Mucosa of gallbladder (tissue), 1 donor: ENCODE results near the gene AIFM1. TPM values are rescaled to one million over a fixed set of nuclear protein-coding genes. Genes with fewer than 3 reads are reported as not detected.

Experiments used
- DNase-seq: peaks from one replicate; pipeline ENCODE4 v3.0.0-alpha.2; 2020; ENCODE audit warnings: low spot score
- total RNA-seq: library from RNA; stranded (reverse); gene quantifications from one replicate; pipeline ENCODE4 v1.2.1, GENCODE V29; 2021
- donor health status: DM: no; HTN: no; CAD: no.

AIFM1 gene
- total RNA-seq: 41.3 TPM

DNA sequence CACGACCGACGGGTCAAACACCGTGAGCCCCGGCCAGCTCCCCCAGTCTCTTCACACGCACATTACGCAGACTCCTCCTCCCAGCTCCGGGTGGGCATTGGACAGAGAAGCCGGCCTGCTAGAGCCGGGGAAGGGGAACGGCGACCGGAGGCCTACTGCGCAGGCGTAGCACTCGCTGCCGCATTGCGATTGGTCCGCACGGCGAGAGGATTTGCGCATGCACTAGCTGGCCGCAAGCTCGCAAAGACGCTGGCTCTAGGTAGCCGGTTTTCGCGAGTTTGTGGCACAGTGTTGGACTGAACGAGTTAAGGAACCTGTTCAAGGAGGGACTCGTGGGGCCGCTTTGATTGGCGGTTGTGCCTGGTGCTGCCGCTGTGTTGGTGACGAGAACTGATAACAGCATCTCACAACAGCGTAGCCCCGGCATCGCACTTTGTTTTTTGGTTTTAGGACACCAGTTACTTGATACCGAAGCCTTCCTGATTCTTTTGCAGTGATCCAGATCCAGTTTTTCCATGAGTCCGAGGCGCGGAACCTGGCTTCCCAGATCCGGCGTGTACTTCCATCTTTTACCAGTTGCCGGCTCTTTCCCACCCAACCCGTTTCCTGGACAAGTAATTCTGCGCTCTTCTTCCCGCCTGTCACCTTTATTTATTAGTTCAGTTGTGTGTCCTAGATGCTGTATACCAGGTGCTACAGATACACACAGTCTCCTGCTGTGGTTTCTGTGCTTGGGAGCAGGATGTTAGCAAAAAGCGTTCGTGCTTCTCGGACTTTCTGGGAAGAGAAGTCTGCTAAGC lies at the start of gene AIFM1:
Gene AIFM1 (minus strand): TSS at position 139 of the 800 bp plus-strand sequence. CDS start 185 bp downstream, outside the sequence.
- peak; percentile 92 for DNase-seq

DNA sequence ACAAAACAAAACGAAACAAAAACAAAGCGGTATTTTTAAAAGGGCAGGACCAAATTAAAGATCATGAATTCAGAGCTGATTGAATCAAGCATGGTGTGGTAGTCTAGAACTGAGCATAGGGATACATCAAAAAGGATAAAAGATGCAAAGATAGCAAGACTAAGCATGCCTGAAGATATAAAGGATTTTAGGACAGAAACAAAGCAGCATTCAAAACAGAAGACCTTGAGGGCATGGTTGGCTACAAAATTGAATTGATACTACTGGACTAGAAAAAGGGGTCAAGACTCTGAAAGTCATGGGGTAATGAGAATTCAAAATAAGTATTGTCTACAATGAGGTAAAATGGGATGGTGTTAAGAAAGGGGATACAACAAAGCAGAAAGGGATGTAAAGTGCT lies 47.7 kb upstream of the AIFM1 start:
- no peak for DNase-seq

DNA sequence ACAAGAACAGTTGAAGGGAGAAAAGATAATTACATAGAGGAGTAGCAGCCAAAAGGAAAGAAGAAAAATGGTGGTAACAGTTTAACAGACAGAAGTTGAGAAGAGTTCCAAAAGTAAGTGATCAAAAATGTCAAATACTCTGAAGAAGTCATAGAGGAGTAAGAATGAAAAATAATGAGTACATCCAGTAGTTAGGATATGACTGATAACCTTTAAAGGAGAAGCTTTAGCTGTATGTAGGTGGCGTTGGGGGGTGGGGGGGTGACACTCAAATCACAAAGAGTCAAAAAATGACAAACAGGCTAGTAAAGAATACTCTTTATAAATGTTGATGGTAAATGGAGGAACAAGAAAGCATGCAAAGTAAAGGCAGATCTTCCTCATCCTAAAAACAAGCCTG lies 46.7 kb upstream of the AIFM1 start:
- DNase-seq: no peak

DNA sequence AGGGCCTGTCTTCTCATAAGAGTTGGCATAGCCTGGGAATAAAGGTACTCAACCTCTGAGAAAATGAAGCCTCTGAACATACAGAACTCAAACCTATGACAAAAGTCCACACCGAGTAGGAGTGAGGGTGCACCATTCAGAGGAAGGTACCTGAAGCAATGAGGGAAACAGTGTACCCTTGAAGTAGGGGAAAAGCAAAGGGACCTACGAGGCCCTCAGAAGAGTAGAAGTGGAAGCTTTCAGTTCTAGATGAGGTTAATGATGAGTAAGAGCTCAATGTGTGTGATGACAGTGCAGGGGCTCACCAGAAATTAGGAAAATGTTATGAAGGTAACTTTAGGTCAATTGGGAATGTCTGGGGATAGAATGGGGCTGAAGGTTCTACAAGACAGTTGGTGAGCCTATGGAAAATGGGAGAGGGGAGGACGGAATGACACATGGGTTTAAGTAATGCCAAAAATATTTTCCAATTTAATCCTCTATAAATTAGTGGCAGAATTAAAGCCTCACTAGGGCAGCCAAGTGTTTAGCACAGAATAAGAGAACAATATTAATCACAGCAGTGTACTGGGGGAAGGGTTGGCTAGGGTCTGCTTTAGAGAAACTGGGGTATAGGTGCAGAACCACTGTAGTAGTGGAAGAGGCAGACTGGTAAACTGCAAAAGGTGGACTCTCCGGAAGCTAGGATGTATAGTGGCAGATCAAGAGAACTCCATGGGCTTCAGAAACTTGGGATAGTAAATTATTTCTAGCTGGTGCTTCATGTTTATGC lies 46.0 kb upstream of the AIFM1 start:
- DNase-seq: no peak

- DNase-seq: no peak
Observed at GRCh38 chrX:130204647-130205046, 39.0 kb upstream of the AIFM1 start.

GRCh38 chrX:130197464-130197863 lies 31.8 kb upstream of the AIFM1 start:
- DNase-seq: no peak

DNA sequence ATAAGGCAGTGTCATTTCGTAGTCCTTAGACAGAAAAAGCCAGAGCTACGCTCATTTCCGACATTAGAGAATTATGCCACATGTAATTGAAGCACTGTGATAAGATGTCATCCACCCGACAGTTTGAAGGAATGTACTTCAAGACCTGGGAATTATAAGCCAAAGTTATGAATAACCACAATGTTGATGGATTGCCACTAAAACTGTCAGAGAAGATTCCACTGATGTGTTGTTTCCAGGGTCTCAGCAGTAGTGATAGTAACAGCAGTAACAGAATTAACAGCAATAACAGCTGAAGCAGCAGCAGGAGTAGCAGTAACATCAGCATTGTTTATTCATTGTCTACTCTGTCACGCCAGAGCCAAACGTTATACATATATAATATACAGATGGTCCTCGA lies 30.8 kb upstream of the AIFM1 start:
- no peak for DNase-seq

GRCh38 chrX:130190801-130191200 lies 25.2 kb upstream of the AIFM1 start:
- no peak for DNase-seq

DNA sequence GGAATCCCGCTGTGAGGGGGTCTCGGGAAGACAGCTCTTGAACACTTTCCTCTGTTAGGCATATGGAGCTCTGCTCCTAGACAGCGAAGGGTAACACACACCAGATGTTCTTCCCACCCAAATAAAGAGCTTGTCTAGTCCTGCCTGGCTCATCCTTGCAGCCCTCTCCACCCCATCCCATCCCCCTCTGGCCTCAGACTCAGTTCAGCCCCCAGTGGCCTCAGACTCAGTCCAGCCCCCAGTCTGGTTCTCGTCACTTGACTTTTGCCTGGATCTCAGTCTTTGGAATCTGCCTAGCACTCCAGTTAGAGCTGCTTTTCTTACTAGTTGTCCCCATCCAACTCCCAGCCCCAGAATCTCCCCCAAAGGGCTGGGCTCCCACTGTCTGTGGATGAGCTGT lies 21.0 kb upstream of the AIFM1 start:
- no peak for DNase-seq

DNA sequence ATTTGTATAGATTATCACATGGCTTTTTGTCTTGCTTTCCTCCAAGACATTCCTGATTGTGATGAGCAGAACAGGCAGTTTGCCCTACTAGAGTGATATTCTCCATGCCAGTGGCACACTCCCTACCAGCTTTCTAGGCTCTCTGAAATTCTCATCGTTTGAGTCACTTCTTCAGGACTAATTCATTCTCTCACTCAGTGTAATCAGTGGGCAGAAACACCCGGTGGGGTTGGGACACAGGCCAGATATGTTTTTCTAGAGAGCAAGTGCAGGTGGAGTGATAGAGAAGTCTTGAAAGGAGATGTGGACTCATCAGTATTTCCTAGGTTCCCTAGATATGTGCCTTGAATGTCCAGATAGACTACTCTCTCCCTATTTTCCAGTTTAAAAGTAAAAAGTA lies 19.2 kb upstream of the AIFM1 start:
- DNase-seq: no peak

- DNase-seq: no peak
Observed at GRCh38 chrX:130184168-130184567, 18.5 kb upstream of the AIFM1 start.

- DNase-seq: no peak
Observed at GRCh38 chrX:130179579-130180215, 14.1 kb upstream of the AIFM1 start.

DNA sequence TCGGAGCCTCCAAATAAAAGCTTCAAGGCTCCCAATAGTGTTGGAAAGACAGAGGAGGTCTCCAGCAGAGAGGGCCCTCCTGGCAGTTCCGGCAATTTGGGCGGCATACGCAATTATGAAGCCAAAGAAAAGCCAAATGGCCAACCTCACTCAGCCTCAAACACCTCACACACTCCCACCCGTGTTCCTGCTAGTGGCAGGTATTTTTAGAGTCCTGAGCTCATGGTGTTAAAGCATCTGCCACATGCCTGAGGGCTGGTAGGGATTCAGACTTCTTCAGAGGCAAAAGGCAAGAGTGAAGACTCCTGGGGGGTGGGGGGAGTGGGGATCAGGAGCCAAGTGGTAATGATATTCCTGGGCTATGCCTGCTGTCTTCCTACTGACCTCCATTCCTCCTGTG lies 13.5 kb upstream of the AIFM1 start:
- no peak for DNase-seq

DNA sequence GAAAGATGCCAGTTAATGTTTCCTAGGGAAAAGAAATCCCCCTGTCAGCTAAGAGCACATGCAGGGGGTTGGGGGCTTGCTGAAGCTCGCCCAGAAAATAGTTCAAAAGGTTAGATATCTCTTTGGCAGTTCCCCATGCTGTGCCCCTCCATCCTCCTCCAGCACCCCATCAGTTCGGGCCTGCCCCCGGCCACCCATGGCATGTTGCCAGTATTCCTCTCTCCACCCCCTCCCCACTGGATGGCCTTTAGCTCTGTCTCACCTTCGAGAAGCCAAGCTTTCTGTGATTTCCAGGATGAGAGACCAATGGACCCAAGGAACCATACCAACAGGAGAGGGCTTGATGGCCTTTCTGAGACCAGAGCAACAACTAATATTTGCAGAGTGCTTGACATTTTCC lies 11.3 kb upstream of the AIFM1 start:
- DNase-seq: no peak

DNA sequence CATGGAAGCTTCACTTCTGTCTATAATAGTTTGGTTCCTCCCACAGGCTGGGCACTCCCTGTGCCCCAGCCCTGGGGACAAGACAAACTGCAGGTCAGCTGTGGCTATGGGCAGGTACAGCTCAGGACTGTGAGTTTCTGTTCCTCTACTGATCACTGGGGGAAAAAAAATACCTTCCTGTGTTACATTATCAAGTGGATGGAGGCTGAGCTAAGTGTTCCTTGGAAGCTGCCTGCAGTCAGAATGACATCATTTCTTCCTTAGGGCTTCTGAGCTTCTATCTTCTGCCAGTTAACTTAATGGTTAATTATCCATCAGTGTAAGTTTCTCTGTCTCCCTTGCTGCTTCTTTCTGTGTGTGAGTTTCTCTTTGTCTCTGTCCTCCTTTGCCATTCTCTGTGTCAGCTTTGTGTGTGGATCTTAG lies 10.7 kb upstream of the AIFM1 start:
- DNase-seq: no peak

- DNase-seq: no peak
Observed at GRCh38 chrX:130174937-130175336, 9.3 kb upstream of the AIFM1 start.

DNA sequence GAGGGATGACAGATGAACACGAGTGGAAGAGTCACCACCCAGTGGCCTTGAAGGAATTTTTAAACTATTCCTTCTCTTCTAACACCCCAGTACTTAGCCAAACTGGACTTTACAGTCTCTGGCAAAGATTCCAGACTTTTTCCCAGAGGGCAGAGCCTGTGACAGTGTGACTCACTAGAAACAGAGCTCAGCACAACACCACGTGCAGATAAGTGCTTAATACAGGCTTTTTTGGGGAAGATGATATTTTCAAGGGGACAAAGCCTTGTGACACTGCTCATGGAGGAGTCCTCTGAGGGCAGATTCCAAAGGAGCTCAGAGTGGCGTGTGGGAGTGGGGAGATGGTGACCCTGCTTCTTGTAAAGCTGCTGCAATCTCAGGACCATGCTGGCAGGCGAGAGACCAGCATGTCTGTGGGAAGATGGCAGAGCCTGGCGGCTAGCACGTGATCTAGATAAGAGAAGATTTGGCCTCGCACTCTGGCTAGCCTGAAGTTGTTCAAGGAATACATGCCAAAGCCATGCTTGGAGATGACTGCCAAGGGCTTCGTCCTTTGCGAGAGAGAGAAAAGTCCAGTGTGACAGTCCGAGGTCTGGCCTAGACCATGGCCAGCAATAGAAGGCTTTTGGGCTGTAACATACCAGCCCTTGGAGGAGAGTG lies 8.5 kb upstream of the AIFM1 start:
- DNase-seq: no peak

DNA sequence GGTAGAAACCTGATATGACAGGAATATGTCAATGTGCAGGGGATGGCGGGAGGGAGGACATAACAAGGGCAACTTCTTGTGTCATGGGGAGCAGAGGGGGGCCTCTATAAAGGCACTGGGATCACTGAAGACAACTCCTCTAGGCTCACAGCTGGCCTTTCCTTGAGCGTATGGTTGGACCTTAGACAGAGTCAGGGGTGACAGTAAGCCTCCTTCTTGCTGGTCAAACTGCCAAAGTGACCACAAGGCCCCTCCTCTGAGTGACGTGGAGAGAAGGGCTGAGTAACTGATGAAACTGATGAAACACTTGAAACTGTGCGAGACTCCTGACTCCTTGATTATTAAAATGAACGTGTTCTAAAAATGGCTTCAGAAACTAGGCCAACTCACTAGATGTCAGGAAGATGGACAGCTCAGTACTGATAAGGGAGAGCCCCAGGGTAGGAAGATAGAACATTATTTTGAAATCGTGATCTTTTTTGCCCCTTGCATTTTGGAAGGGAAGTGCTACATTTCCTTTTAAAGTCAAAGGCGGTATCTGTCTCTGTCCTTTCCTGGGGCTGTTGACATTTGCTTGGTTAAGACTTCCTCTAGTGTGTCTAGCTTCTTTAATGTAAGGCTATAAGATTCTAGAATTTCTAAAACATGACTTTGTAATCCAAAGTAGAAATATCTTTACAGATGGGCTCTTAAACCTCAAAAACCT lies 7.7 kb upstream of the AIFM1 start:
- DNase-seq: no peak

GRCh38 chrX:130172127-130172845 lies 6.6 kb upstream of the AIFM1 start:
- DNase-seq: no peak

DNA sequence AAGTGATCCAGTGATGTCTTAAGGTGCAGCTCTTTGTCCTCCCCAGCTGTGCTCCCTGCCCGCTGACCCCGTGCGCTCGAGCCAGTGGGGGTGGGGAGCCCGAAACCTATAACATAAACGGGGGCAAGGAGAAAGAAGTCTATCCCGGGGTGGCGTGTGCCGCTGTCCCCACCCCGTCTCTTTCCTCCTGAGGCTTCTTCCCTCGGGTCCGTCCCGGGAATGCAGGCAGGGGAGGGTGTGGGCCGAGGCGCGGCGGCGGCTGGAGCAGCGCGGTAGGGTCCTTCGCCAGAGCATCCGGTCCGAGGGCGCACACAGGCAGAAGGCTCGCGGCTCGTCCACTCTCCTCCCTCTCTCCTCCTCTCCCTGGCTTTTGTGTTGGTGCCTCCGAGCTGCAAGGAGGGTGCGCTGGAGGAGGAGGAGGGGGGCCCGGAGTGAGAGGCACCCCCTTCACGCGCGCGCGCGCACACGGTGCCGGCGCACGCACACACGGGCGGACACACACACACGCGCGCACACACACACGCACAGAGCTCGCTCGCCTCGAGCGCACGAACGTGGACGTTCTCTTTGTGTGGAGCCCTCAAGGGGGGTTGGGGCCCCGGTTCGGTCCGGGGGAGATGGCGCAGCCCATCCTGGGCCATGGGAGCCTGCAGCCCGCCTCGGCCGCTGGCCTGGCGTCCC lies 5.9 kb upstream of the AIFM1 start, which contains the start of gene RAB33A:
Gene RAB33A (plus strand): TSS at position 517 of the 681 bp plus-strand sequence. CDS start 101 bp downstream, at position 618.
- no peak for DNase-seq
